ENCODE data around the gene AFAP1. TPM values are rescaled to one million over a fixed set of nuclear protein-coding genes. Genes with fewer than 3 reads are reported as not detected.
A peak's percentile ranks its signal among the peaks of the same experiment; 100 is the strongest.
"Not testable (repeated sequence)": the region's sequence is repeated elsewhere in the genome, so short reads cannot be mapped to it uniquely, and the experiment has no call there.

Gene AFAP1
- total and polyA plus RNA-seq, 5 donors from 2014 or later = 1.8 to 5.0 (median 2.2) TPM

- Histone ChIP-seq H3K36me3 (ENCODE audit: control insufficient read depth, insufficient read depth, low read length) (no peaks in the 10 kb centered on the region), H3K9me3 (ENCODE audit: control insufficient read depth in 2 of 2, low read length in 2 of 2) (no peaks in the 10 kb centered on the region), H3K27me3 (ENCODE audit: control insufficient read depth, insufficient read depth, low read length) (no peaks in the 10 kb centered on the region), H3K4me3 (ENCODE audit: low read depth, low read length) (no peak overlapping the region), H3K27ac (ENCODE audit: insufficient read depth, low read length, poor library complexity, severe bottlenecking) (no peak overlapping the region), H3K4me1 (ENCODE audit: control insufficient read depth, insufficient read depth, low read length, poor library complexity, severe bottlenecking) (no peaks in the 10 kb centered on the region)
- DNase-seq = no peak
- ATAC-seq (ENCODE audit: low read depth in 2 of 2) = no peak
- peak overlapping the region in 1 of 3 donors; percentile 44 for H3K27ac Mint-ChIP-seq
- peaks cover 0 to 7% (median 5%) of the 10 kb centered on the region in 4 donors for H3K4me1 Mint-ChIP-seq
- H3K27me3 Mint-ChIP-seq = no peaks in the 10 kb centered on the region
- H3K9me3 Mint-ChIP-seq = peaks cover 0 to 5% (median 0%) of the 10 kb centered on the region in 7 donors
- peaks cover 9% of the 10 kb centered on the region for H3K36me3 Mint-ChIP-seq
- H3K4me3 Mint-ChIP-seq = no peak overlapping the region
These were observed 10.3 kb downstream of the AFAP1 start for GRCh38 chr4:7929118-7929951.

GRCh38 chr4:7928711-7929110, 10.9 kb downstream of the AFAP1 start:
- H3K27me3 Mint-ChIP-seq = no peaks in the 10 kb centered on the region
- peak overlapping the region in 1 of 3 donors; percentile 44 for H3K27ac Mint-ChIP-seq
- no peak overlapping the region for H3K4me3 Mint-ChIP-seq
- no peaks in the 10 kb centered on the region for H3K36me3 ChIP-seq (ENCODE audit: control insufficient read depth, insufficient read depth, low read length)
- peaks cover 7% of the 10 kb centered on the region for H3K36me3 Mint-ChIP-seq
- no peaks in the 10 kb centered on the region for H3K9me3 ChIP-seq (ENCODE audit: control insufficient read depth in 2 of 2, low read length in 2 of 2)
- DNase-seq (no peak), ATAC-seq (ENCODE audit: low read depth in 2 of 2) (no peak)
- H3K27ac ChIP-seq (ENCODE audit: insufficient read depth, low read length, poor library complexity, severe bottlenecking) = no peak overlapping the region
- H3K4me1 Mint-ChIP-seq = peaks cover 0 to 7% (median 4%) of the 10 kb centered on the region in 4 donors
- H3K4me3 ChIP-seq (ENCODE audit: low read depth, low read length) = no peak overlapping the region
- no peaks in the 10 kb centered on the region for H3K27me3 ChIP-seq (ENCODE audit: control insufficient read depth, insufficient read depth, low read length)
- peaks cover 0 to 5% (median 0%) of the 10 kb centered on the region in 7 donors for H3K9me3 Mint-ChIP-seq
- H3K4me1 ChIP-seq (ENCODE audit: control insufficient read depth, insufficient read depth, low read length, poor library complexity, severe bottlenecking) = no peaks in the 10 kb centered on the region

GRCh38 chr4:7926822-7927221, 12.8 kb downstream of the AFAP1 start:
- Histone ChIP-seq H3K27me3 (ENCODE audit: control insufficient read depth, insufficient read depth, low read length) (no peaks in the 10 kb centered on the region), H3K36me3 (ENCODE audit: control insufficient read depth, insufficient read depth, low read length) (no peaks in the 10 kb centered on the region), H3K27ac (ENCODE audit: insufficient read depth, low read length, poor library complexity, severe bottlenecking) (no peak overlapping the region), H3K9me3 (ENCODE audit: control insufficient read depth in 2 of 2, low read length in 2 of 2) (no peaks in the 10 kb centered on the region), H3K4me1 (ENCODE audit: control insufficient read depth, insufficient read depth, low read length, poor library complexity, severe bottlenecking) (no peaks in the 10 kb centered on the region), H3K4me3 (ENCODE audit: low read depth, low read length) (no peak overlapping the region)
- DNase-seq (no peak), ATAC-seq (ENCODE audit: low read depth in 2 of 2) (no peak)
- H3K27me3 Mint-ChIP-seq = no peaks in the 10 kb centered on the region
- H3K4me1 Mint-ChIP-seq = peaks cover 0 to 8% (median 4%) of the 10 kb centered on the region in 4 donors
- peaks cover 0 to 5% (median 2%) of the 10 kb centered on the region in 7 donors for H3K9me3 Mint-ChIP-seq
- no peak overlapping the region for H3K27ac Mint-ChIP-seq
- H3K36me3 Mint-ChIP-seq = peaks cover 4% of the 10 kb centered on the region
- no peak overlapping the region for H3K4me3 Mint-ChIP-seq

- no peak overlapping the region for H3K4me3 ChIP-seq (ENCODE audit: low read depth, low read length)
- Mint-ChIP-seq H3K9me3 (peaks cover 0 to 5% (median 2%) of the 10 kb centered on the region in 7 donors), H3K27ac (no peak overlapping the region), H3K4me3 (no peak overlapping the region), H3K27me3 (no peaks in the 10 kb centered on the region), H3K4me1 (peaks cover 0 to 8% (median 4%) of the 10 kb centered on the region in 4 donors), H3K36me3 (peaks cover 4% of the 10 kb centered on the region)
- ATAC-seq (ENCODE audit: low read depth in 2 of 2) (no peak), DNase-seq (no peak)
- no peaks in the 10 kb centered on the region for H3K36me3 ChIP-seq (ENCODE audit: control insufficient read depth, insufficient read depth, low read length)
- H3K4me1 ChIP-seq (ENCODE audit: control insufficient read depth, insufficient read depth, low read length, poor library complexity, severe bottlenecking) = no peaks in the 10 kb centered on the region
- no peaks in the 10 kb centered on the region for H3K27me3 ChIP-seq (ENCODE audit: control insufficient read depth, insufficient read depth, low read length)
- no peaks in the 10 kb centered on the region for H3K9me3 ChIP-seq (ENCODE audit: control insufficient read depth in 2 of 2, low read length in 2 of 2)
- no peak overlapping the region for H3K27ac ChIP-seq (ENCODE audit: insufficient read depth, low read length, poor library complexity, severe bottlenecking)
These were observed 15.1 kb downstream of the AFAP1 start for GRCh38 chr4:7924570-7924969.

GRCh38 chr4:7924163-7924562, 15.5 kb downstream of the AFAP1 start:
- H3K36me3 Mint-ChIP-seq = peaks cover 4% of the 10 kb centered on the region
- H3K4me1 Mint-ChIP-seq = peaks cover 0 to 8% (median 4%) of the 10 kb centered on the region in 4 donors
- H3K27ac ChIP-seq (ENCODE audit: insufficient read depth, low read length, poor library complexity, severe bottlenecking) = no peak overlapping the region
- ATAC-seq (ENCODE audit: low read depth in 2 of 2) = no peak
- H3K27me3 Mint-ChIP-seq = no peaks in the 10 kb centered on the region
- H3K36me3 ChIP-seq (ENCODE audit: control insufficient read depth, insufficient read depth, low read length) = no peaks in the 10 kb centered on the region
- no peak overlapping the region for H3K4me3 Mint-ChIP-seq
- H3K27me3 ChIP-seq (ENCODE audit: control insufficient read depth, insufficient read depth, low read length) = no peaks in the 10 kb centered on the region
- no peak overlapping the region for H3K27ac Mint-ChIP-seq
- no peaks in the 10 kb centered on the region for H3K4me1 ChIP-seq (ENCODE audit: control insufficient read depth, insufficient read depth, low read length, poor library complexity, severe bottlenecking)
- no peak overlapping the region for H3K4me3 ChIP-seq (ENCODE audit: low read depth, low read length)
- no peaks in the 10 kb centered on the region for H3K9me3 ChIP-seq (ENCODE audit: control insufficient read depth in 2 of 2, low read length in 2 of 2)
- H3K9me3 Mint-ChIP-seq = peaks cover 0 to 5% (median 2%) of the 10 kb centered on the region in 7 donors
- no peak for DNase-seq

GRCh38 chr4:7922466-7922865, 17.2 kb downstream of the AFAP1 start:
- no peak overlapping the region for H3K4me3 ChIP-seq (ENCODE audit: low read depth, low read length)
- no peaks in the 10 kb centered on the region for H3K36me3 ChIP-seq (ENCODE audit: control insufficient read depth, insufficient read depth, low read length)
- no peaks in the 10 kb centered on the region for H3K27me3 ChIP-seq (ENCODE audit: control insufficient read depth, insufficient read depth, low read length)
- Mint-ChIP-seq H3K9me3 (peaks cover 0 to 5% (median 2%) of the 10 kb centered on the region in 7 donors), H3K27me3 (no peaks in the 10 kb centered on the region), H3K36me3 (peaks cover 4% of the 10 kb centered on the region), H3K27ac (no peak overlapping the region), H3K4me3 (no peak overlapping the region), H3K4me1 (peaks cover 0 to 14% (median 8%) of the 10 kb centered on the region in 4 donors)
- ATAC-seq (ENCODE audit: low read depth in 2 of 2) = no peak
- no peak for DNase-seq
- no peaks in the 10 kb centered on the region for H3K4me1 ChIP-seq (ENCODE audit: control insufficient read depth, insufficient read depth, low read length, poor library complexity, severe bottlenecking)
- no peaks in the 10 kb centered on the region for H3K9me3 ChIP-seq (ENCODE audit: control insufficient read depth in 2 of 2, low read length in 2 of 2)
- H3K27ac ChIP-seq (ENCODE audit: insufficient read depth, low read length, poor library complexity, severe bottlenecking) = no peak overlapping the region

- DNase-seq (no peak), ATAC-seq (ENCODE audit: low read depth in 2 of 2) (no peak)
- no peaks in the 10 kb centered on the region for H3K4me1 ChIP-seq (ENCODE audit: control insufficient read depth, insufficient read depth, low read length, poor library complexity, severe bottlenecking)
- peak overlapping the region in 1 of 3 donors; percentile 29 for H3K27ac Mint-ChIP-seq
- no peaks in the 10 kb centered on the region for H3K36me3 ChIP-seq (ENCODE audit: control insufficient read depth, insufficient read depth, low read length)
- no peaks in the 10 kb centered on the region for H3K27me3 Mint-ChIP-seq
- peaks cover 0 to 19% (median 9%) of the 10 kb centered on the region in 4 donors for H3K4me1 Mint-ChIP-seq
- H3K27me3 ChIP-seq (ENCODE audit: control insufficient read depth, insufficient read depth, low read length) = no peaks in the 10 kb centered on the region
- H3K27ac ChIP-seq (ENCODE audit: insufficient read depth, low read length, poor library complexity, severe bottlenecking) = no peak overlapping the region
- no peaks in the 10 kb centered on the region for H3K36me3 Mint-ChIP-seq
- no peak overlapping the region for H3K4me3 Mint-ChIP-seq
- H3K4me3 ChIP-seq (ENCODE audit: low read depth, low read length) = no peak overlapping the region
- no peaks in the 10 kb centered on the region for H3K9me3 ChIP-seq (ENCODE audit: control insufficient read depth in 2 of 2, low read length in 2 of 2)
- peaks cover 0 to 2% (median 0%) of the 10 kb centered on the region in 7 donors for H3K9me3 Mint-ChIP-seq
These were observed 20.7 kb downstream of the AFAP1 start for GRCh38 chr4:7918981-7919380.

- not testable (repeated sequence) for H3K27me3 Mint-ChIP-seq
These were observed 21.5 kb downstream of the AFAP1 start for GRCh38 chr4:7918187-7918586.

More at GRCh38 chr4:7918187-7918586, 21.5 kb downstream of the AFAP1 start:
- H3K4me1 ChIP-seq (ENCODE audit: control insufficient read depth, insufficient read depth, low read length, poor library complexity, severe bottlenecking); H3K9me3 ChIP-seq (ENCODE audit: control insufficient read depth in 2 of 2, low read length in 2 of 2); ATAC-seq (ENCODE audit: low read depth in 2 of 2); H3K4me3 Mint-ChIP-seq; H3K4me3 ChIP-seq (ENCODE audit: low read depth, low read length); H3K27me3 ChIP-seq (ENCODE audit: control insufficient read depth, insufficient read depth, low read length); H3K36me3 Mint-ChIP-seq; DNase-seq; H3K9me3 Mint-ChIP-seq; H3K36me3 ChIP-seq (ENCODE audit: control insufficient read depth, insufficient read depth, low read length); H3K27ac ChIP-seq (ENCODE audit: insufficient read depth, low read length, poor library complexity, severe bottlenecking): not testable (repeated sequence)
- peaks cover 0 to 17% (median 9%) of the 10 kb centered on the region in 4 donors for H3K4me1 Mint-ChIP-seq
- peak overlapping the region in 1 of 3 donors; percentile 20 for H3K27ac Mint-ChIP-seq
